HepG2 (cell line): ENCODE results near the gene MIF4GD. TPM values are rescaled to one million over a fixed set of nuclear protein-coding genes. Genes with fewer than 3 reads are reported as not detected.
A peak's percentile ranks its signal among the peaks of the same experiment; 100 is the strongest.

Experiments
- AHDC1 ChIP-seq: sonication (generic); formaldehyde crosslinking; IDR thresholded peaks from 2 replicates; pipeline ENCODE4 v1.5.1; 2020; ENCODE audit warnings: mild to moderate bottlenecking, missing genetic modification reagents, borderline replicate concordance
- ARID5B ChIP-seq: IDR thresholded peaks from 2 replicates; pipeline ENCODE4 v1.4.0; 2020; ENCODE audit warnings: mild to moderate bottlenecking, missing genetic modification reagents
- BRD4 ChIP-seq: sonication (generic); formaldehyde crosslinking; IDR thresholded peaks from 2 replicates; pipeline ENCODE4 v1.4.0; 2020; ENCODE audit warnings: missing genetic modification reagents
- HHEX ChIP-seq: IDR thresholded peaks from 2 replicates; pipeline ENCODE4 v1.6.1; 2016; ENCODE audit warnings: control low read depth
- MIXL1 ChIP-seq: IDR thresholded peaks from 2 replicates; pipeline ENCODE4 v1.6.1; 2016
- PCBP1 ChIP-seq: fragments of 200-400 bp; formaldehyde crosslinking; IDR thresholded peaks from 2 replicates; pipeline ENCODE4 v1.6.1; 2017; ENCODE audit warnings: mild to moderate bottlenecking, low read depth, low read length, borderline replicate concordance
- PCBP2 ChIP-seq: fragments of 200-400 bp; formaldehyde crosslinking; optimal IDR thresholded peaks from 2 replicates; pipeline ENCODE3; 2018; ENCODE audit warnings: low read length, low read depth; ENCODE audit not compliant: poor library complexity, severe bottlenecking
- RFX3 ChIP-seq: IDR thresholded peaks from 2 replicates; pipeline ENCODE4 v1.6.1; 2016; ENCODE audit warnings: missing biosample characterization, missing genetic modification reagents
- SIX1 ChIP-seq: sonication (generic); formaldehyde crosslinking; IDR thresholded peaks from 2 replicates; pipeline ENCODE4 v1.4.0; 2020; ENCODE audit warnings: missing genetic modification reagents, borderline replicate concordance
- SP4 ChIP-seq: sonication (generic); formaldehyde crosslinking; IDR thresholded peaks from 2 replicates; pipeline ENCODE4 v1.8.1; 2023; ENCODE audit warnings: mild to moderate bottlenecking, missing genetic modification reagents
- SRY ChIP-seq: sonication (generic); formaldehyde crosslinking; IDR thresholded peaks from 2 replicates; pipeline ENCODE4 v1.8.0; 2022; ENCODE audit warnings: mild to moderate bottlenecking, missing genetic modification reagents
- SYNCRIP ChIP-seq: fragments of 200-400 bp; formaldehyde crosslinking; IDR thresholded peaks from 2 replicates; pipeline ENCODE4 v1.6.1; 2018; ENCODE audit warnings: mild to moderate bottlenecking, low read depth, low read length; ENCODE audit not compliant: insufficient read depth
- THAP9 ChIP-seq: sonication (generic); formaldehyde crosslinking; IDR thresholded peaks from 2 replicates; pipeline ENCODE4; 2020; ENCODE audit warnings: missing genetic modification reagents, mild to moderate bottlenecking, borderline replicate concordance
- YEATS4 ChIP-seq: sonication (generic); formaldehyde crosslinking; IDR thresholded peaks from 2 replicates; pipeline ENCODE4 v1.4.0; 2020; ENCODE audit warnings: missing genetic modification reagents, borderline replicate concordance
- ZBTB14 ChIP-seq: sonication (generic); formaldehyde crosslinking; IDR thresholded peaks from 2 replicates; pipeline ENCODE4 v1.4.0; 2020; ENCODE audit warnings: missing genetic modification reagents
- ZFP62 ChIP-seq: sonication (generic); formaldehyde crosslinking; IDR thresholded peaks from 2 replicates; pipeline ENCODE4 v1.4.0; 2020; ENCODE audit warnings: missing genetic modification reagents
- polyA plus RNA-seq, 8 experiments: library from polyadenylated mRNA; depleted of rRNA in 3 of 8; stranded (reverse) in 7 of 8; unstranded in 1 of 8; fragments of >200 nt; fragmentation: Illumina TruSeq in 4 of 8; extraction: Trizol in 4 of 8; gene quantifications; 2 replicates each; pipeline versions ENCODE4 v1.2.1 to v1.2.3, GENCODE V29; 2011 to 2016; ENCODE audit warnings: low read depth in 4 of 8, missing spikeins in 1 of 8, mixed read lengths in 1 of 8; ENCODE audit not compliant: insufficient read depth in 1 of 8
- total RNA-seq, 5 experiments: library from RNA; depleted of rRNA; stranded (reverse); fragments of >200 nt; fragmentation: Illumina TruSeq; extraction: Trizol; gene quantifications; 2 replicates each; pipeline ENCODE4 v1.2.3, GENCODE V29; 2016; ENCODE audit warnings: low read depth in 1 of 5

MIF4GD gene
- total and polyA plus RNA-seq, 2 of the 13 experiments (the other 11 are each of a cell fraction or from before 2014, with no cell fraction given) = 14.0 to 28.0 TPM

- TF ChIP-seq ARID5B (CRISPR knock-in tag) = peak; percentile 66
- peak; percentile 75 for TF ChIP-seq MIXL1 (CRISPR knock-in tag)
- peak; percentile 79 for TF ChIP-seq SP4 (CRISPR knock-in tag)
- TF ChIP-seq SRY = no peak; the same call in 1 of the 2 replicates
- no peak for TF ChIP-seq ZFP62 (CRISPR knock-in tag)
- peak; percentile 80 for TF ChIP-seq THAP9 (CRISPR knock-in tag)
- TF ChIP-seq ZBTB14 (CRISPR knock-in tag) = peak; percentile 91
- 0 out of 2 replicates have a peak, but pooled peaks have one; percentile 38 for TF ChIP-seq BRD4 (CRISPR knock-in tag)
- peak; percentile 45; the same call in 1 of the 2 replicates for TF ChIP-seq PCBP1
- no peak; the same call in 1 of the 2 replicates for TF ChIP-seq RFX3
- TF ChIP-seq YEATS4 = peak; percentile 93
- TF ChIP-seq AHDC1 (CRISPR knock-in tag) = no peak
- no peak for TF ChIP-seq SYNCRIP
- no peak for TF ChIP-seq PCBP2
- TF ChIP-seq SIX1 (CRISPR knock-in tag) = no peak
- no peak for TF ChIP-seq HHEX (CRISPR knock-in tag)
Measured at GRCh38 chr17:75289115-75289831, 18.2 kb upstream of the MIF4GD start, which contains the start of gene SLC25A19 (continued).
